GM12873 (cell line): ENCODE data around the gene REM2.
A peak's percentile ranks its signal among the peaks of the same experiment; 100 is the strongest.

ENCODE experiments used
- CTCF ChIP-seq: IDR thresholded peaks from 2 replicates; pipeline ENCODE4 v1.5.1; 2012; ENCODE audit warnings: low read depth, mild to moderate bottlenecking, moderate library complexity, low read length, control low read depth; ENCODE audit not compliant: insufficient read depth; ENCODE audit errors: missing control alignments

The REM2 gene

GRCh38 chr14:22900081-22900799 lies 17.2 kb downstream of the REM2 start:
- TF ChIP-seq CTCF, result peak; percentile 71

DNA sequence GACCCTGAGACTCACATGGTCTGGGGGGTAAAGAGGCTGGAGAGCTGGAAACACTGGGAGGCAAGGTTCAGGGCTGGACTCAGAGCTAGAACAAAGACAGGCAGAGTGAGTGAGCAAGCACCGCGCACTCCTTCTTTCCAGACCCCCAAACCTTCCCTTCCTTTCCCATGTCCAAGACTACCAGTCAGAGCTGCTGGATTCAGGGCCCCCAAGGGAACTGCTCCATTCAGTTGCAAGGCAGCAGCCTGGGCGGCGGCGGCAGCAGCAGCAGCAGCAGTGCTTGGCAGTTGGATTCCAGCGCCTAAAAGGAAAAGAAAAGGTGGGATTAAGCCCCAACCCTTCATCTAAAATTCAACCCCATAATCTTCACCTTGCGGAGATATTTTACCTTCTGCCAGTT lies 18.8 kb downstream of the REM2 start:
- no peak for TF ChIP-seq CTCF

DNA sequence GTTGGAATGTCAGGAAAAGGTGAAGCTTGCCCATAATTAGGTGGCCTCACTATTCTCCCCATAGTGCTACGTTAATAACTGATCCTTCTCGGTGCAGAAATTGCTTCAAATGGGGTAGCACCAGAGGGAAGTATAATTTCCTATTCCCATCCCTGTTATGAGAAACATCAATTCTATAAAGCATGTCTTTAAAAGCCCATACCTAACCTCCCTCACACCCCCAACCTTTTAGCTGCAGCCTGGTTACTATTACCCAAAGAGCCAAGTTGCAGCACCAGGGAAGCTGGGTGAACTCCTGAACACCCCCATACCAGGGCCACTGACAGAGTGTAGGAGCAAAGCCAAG lies 20.7 kb downstream of the REM2 start:
- TF ChIP-seq CTCF, result no peak

GRCh38 chr14:22905627-22906026 lies 22.6 kb downstream of the REM2 start:
- no peak for TF ChIP-seq CTCF

DNA sequence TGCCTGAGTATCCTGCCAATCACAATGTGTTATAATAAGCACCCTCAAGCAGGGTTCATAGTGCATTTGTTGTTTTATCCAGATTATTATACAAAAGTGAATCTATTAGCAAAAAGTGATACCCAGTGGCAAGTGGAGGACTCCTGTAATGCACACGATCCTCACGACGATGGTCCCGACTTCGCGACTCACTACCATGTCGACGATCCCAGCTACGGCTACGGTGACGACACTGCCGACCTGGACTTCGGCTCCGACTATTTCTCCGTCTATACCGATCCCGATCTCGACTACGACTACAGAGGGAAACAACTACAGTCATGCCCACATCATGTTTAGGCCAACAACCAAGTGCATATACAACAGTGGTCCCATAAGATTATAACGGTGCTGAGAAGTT lies 23.1 kb downstream of the REM2 start:
- no peak for TF ChIP-seq CTCF

DNA sequence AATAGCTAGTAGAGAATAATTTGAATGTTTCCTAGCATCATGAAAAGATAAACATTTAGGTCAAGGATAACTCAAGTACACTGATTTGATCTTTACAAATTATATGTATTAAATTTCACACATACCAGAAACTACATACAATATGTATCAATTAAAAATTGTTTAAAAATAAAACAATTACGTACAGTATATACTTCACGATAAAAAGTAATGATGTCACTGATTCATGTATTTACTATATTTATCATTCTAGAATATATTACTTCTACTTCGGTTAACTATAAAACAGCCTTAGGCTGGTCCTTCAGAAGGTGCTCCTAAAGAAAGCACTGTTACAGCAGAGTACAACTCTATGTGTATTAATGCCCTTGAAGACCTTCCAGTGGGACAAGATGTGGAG lies 24.4 kb downstream of the REM2 start:
- TF ChIP-seq CTCF, result no peak

GRCh38 chr14:22908601-22909000 lies 25.6 kb downstream of the REM2 start:
- no peak for TF ChIP-seq CTCF
